Spleen (tissue), 11 donors: ENCODE data around the gene SECISBP2. TPM values are rescaled to one million over a fixed set of nuclear protein-coding genes. Genes with fewer than 3 reads are reported as not detected.

Experiments
- DNase-seq: peaks from one replicate; pipeline ENCODE4 v3.0.0-alpha.2; 2020
- H3K27ac ChIP-seq, 8 donors: fragments of 200-600 bp; sonication (generic) in 7 of 8; 1 replicate in 4 of 8; 2 replicates in 4 of 8; pipeline versions ENCODE4 v1.5.0 to v1.8.0; 2016 to 2021; ENCODE audit warnings: inconsistent platforms in 4 of 8, mild to moderate bottlenecking in 4 of 8, moderate library complexity in 1 of 8
- H3K27me3 ChIP-seq, 7 donors: fragments of 200-600 bp; sonication (generic) in 6 of 7; replicated peaks in 1 of 7; 1 replicate in 4 of 7; 2 replicates in 3 of 7; pipeline versions ENCODE4 v1.5.0 to v1.8.0; 2016 to 2021; ENCODE audit warnings: inconsistent platforms in 3 of 7, mild to moderate bottlenecking in 1 of 7
- H3K36me3 ChIP-seq, 6 donors: fragments of 200-600 bp; sonication (generic) in 5 of 6; 1 replicate in 4 of 6; 2 replicates in 2 of 6; pipeline versions ENCODE4 v1.5.0 to v1.8.0; 2016 to 2021; ENCODE audit warnings: inconsistent platforms in 2 of 6
- H3K4me1 ChIP-seq, 6 donors: fragments of 200-600 bp; sonication (generic) in 5 of 6; 1 replicate in 3 of 6; 2 replicates in 3 of 6; pipeline versions ENCODE4 v1.5.0 to v1.8.0; 2016 to 2021; ENCODE audit warnings: inconsistent platforms in 3 of 6
- H3K4me3 ChIP-seq, 8 donors: fragments of 200-600 bp; sonication (generic) in 7 of 8; 1 replicate in 4 of 8; 2 replicates in 4 of 8; pipeline versions ENCODE4 v1.5.0 to v1.8.0; 2016 to 2021; ENCODE audit warnings: inconsistent platforms in 4 of 8, mild to moderate bottlenecking in 4 of 8, moderate library complexity in 2 of 8
- H3K9me3 ChIP-seq, 8 donors: fragments of 200-600 bp; sonication (generic) in 7 of 8; 1 replicate in 4 of 8; 2 replicates in 4 of 8; pipeline versions ENCODE4 v1.5.0 to v1.8.0; 2016 to 2021; ENCODE audit warnings: inconsistent platforms in 4 of 8
- POLR2A ChIP-seq, 3 donors: fragments of 450-650 bp; IDR thresholded peaks; one replicate each; pipeline ENCODE4 v1.5.1; 2017; ENCODE audit warnings: antibody characterized with exemption in 3 of 3, mild to moderate bottlenecking in 1 of 3
- POLR2AphosphoS5 ChIP-seq, 3 donors: sonication (generic); formaldehyde crosslinking; IDR thresholded peaks; one replicate each; pipeline ENCODE4 v1.5.1; 2017; ENCODE audit warnings: antibody characterized with exemption in 3 of 3
- WGBS, 5 donors: extraction: QIAGEN DNeasy Blood & Tissue Kit in 3 of 5; methylation state at CpG; one replicate each; pipeline versions ENCODE4 v1.1.5 to v1.1.7; 2013 to 2018; 5-methylcytosine and 5-hydroxymethylcytosine counted together
- intact Hi-C: fragments of 100-400 bp; cut with DNase I; formaldehyde crosslinking; loops from one replicate; pipeline ENCODE4 v1.15.0; 2023; ENCODE audit warnings: low total_unique reads
- polyA plus RNA-seq, 3 donors: library from polyadenylated mRNA; stranded (reverse); fragments of 200-250 nt; gene quantifications; one replicate each; pipeline ENCODE4 v1.2.1, GENCODE V29; 2013
- total RNA-seq, 7 donors: library from RNA; depleted of rRNA in 3 of 7; stranded (reverse); fragments of >200 nt in 3 of 7; fragmentation: NEBNext Ultra II Directional in 4 of 7; extraction: Animal tissue kit (Norgen Biotek cat#: 25700) in 4 of 7; gene quantifications; one replicate each; pipeline versions ENCODE4 v1.1.0 to v1.2.1, GENCODE V29; 2016 to 2021
- TF ChIP-seq, protein P1 (sequence below), 11 experiments: fragments of 200-600 bp in 7 of 11; fragments of 450-650 bp in 4 of 11; sonication (generic) in 4 of 11; IDR thresholded peaks in 8 of 11; conservative IDR thresholded peaks in 3 of 11; 1 replicate in 7 of 11; 2 replicates in 4 of 11; pipeline versions ENCODE4 v1.4.0 to v1.8.0; 2016 to 2021; ENCODE audit warnings: antibody characterized with exemption in 11 of 11, inconsistent platforms in 4 of 11, mild to moderate bottlenecking in 1 of 11
- donor health status: healthy with polysubstance abuse.
- donor health status: DM: no; HTN: no; CAD: no; lungs with moderate emphysema.
- donor health status: DM: no; HTN: no; CAD: no.
- donor health status: Bipolar disorder and iron deficiency.
- donor health status: healthy.
- donor health status: DM: no; HTN: no; CAD: no.
- donor health status: DM: yes; HTN: yes; CAD: no.

Gene SECISBP2
- total and polyA plus RNA-seq, 10 donors: 20.7 to 117 (median 82.3) TPM

DNA sequence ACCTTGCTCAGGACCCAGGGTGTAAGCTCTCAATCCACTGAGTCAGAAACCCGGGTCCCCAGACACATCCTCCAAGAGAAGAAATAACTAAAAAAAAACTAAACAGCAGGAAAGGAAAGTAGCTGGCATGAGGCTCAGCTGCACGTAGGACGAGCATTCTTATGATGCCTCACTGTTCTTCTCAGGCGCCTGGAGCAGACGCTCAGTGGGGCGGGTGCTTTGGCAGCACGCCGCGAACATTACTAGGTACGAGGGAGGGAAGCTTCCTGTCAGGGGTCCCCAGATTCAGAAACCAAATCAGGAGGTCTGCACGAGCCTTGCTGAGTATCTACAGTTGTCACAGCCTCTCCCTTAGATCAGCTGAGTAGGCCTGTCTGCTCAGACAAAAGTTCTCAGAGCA, 85.8 kb downstream of the SECISBP2 start:
- H3K9me3 ChIP-seq: peaks cover 0 to 6% (median 4%) of the 10 kb centered on the region in 8 donors
- H3K36me3 ChIP-seq: peaks cover 0 to 69% (median 22%) of the 10 kb centered on the region in 6 donors
- peak in 1 of 3 donors; percentile 22 for TF ChIP-seq POLR2AphosphoS5 (IDR thresholded peaks at IDR 0.05)
- no peak for TF ChIP-seq POLR2A (IDR thresholded peaks at IDR 0.05)
- TF ChIP-seq, protein P1, sequence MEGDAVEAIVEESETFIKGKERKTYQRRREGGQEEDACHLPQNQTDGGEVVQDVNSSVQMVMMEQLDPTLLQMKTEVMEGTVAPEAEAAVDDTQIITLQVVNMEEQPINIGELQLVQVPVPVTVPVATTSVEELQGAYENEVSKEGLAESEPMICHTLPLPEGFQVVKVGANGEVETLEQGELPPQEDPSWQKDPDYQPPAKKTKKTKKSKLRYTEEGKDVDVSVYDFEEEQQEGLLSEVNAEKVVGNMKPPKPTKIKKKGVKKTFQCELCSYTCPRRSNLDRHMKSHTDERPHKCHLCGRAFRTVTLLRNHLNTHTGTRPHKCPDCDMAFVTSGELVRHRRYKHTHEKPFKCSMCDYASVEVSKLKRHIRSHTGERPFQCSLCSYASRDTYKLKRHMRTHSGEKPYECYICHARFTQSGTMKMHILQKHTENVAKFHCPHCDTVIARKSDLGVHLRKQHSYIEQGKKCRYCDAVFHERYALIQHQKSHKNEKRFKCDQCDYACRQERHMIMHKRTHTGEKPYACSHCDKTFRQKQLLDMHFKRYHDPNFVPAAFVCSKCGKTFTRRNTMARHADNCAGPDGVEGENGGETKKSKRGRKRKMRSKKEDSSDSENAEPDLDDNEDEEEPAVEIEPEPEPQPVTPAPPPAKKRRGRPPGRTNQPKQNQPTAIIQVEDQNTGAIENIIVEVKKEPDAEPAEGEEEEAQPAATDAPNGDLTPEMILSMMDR (IDR thresholded peaks at IDR 0.05 in 8 of 11, conservative IDR thresholded peaks at IDR 0.05 in 3 of 11): no peak

DNA sequence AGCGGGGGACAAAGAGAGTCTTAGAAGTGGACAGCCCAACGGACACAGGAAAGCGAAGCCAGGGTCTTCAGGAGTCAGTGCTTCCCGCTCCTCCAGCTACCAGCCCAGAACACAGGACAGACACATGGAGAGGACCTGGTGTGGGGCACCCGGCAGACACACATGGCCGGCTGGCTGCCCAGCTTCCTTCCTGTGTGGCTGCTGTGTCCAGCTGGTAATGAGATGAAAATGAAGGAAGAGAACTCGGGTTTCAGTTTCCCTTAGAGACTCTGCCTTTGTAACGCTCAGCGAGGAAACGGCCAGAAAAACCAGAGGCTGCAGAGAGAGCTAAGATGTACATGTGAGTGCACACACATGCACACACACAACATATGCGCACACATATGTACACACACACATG, 87.5 kb downstream of the SECISBP2 start:
- Histone ChIP-seq H3K4me3 (peak overlapping the region in 5 of 8 donors; percentile 4 to 53 (median 26)), H3K36me3 (peaks cover 0 to 58% (median 19%) of the 10 kb centered on the region in 6 donors), H3K9me3 (peaks cover 0 to 6% (median 4%) of the 10 kb centered on the region in 8 donors), H3K4me1 (peaks cover 41 to 97% (median 71%) of the 10 kb centered on the region in 6 donors), H3K27me3 (no peaks in the 10 kb centered on the region), H3K27ac (peak overlapping the region; percentile 3 to 84 (median 71))
- WGBS, 5 donors: 21 to 36% (median 27%) methylated on average over 10 to 11 of the region's 11 CpGs
- peak; percentile 91 for DNase-seq
- intact Hi-C loops: no loop called here
- TF ChIP-seq POLR2A (IDR thresholded peaks at IDR 0.05) (no peak), POLR2AphosphoS5 (IDR thresholded peaks at IDR 0.05) (peak; percentile 59 to 72 (median 72))
- TF ChIP-seq, protein P1 (IDR thresholded peaks at IDR 0.05 in 8 of 11, conservative IDR thresholded peaks at IDR 0.05 in 3 of 11): no peak

More for the DNA sequence above, 85.8 kb downstream of the SECISBP2 start:
- WGBS, 5 donors: 76 to 88% (median 84%) methylated on average over 10 to 11 of the region's 11 CpGs
- intact Hi-C loops: no loop called here
- H3K4me1 ChIP-seq: peaks cover 30 to 97% (median 71%) of the 10 kb centered on the region in 6 donors
- no peak overlapping the region for H3K4me3 ChIP-seq
- peak overlapping the region in 2 of 8 donors; percentile 56 to 83 for H3K27ac ChIP-seq
- H3K27me3 ChIP-seq: no peaks in the 10 kb centered on the region
- peak; percentile 67 for DNase-seq

DNA sequence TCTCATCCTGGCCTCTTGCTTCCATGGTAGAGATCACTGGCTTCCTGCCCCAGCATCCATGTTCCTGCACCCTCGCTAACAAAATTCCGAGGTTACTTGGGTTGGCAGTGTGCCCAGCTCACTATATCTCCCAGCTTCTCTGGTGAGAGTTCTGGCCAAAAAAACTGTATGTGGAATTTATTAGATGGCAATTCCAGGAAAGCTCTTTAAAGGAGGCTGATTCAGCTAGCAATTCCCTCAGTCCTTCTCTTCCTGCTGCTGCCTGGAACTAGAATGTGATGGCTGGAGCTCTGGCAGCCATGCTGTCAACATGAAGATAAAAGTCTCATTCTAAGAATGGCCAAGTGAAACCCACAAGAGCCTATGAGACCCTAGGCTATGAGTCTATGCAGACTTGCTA, 88.8 kb downstream of the SECISBP2 start:
- peaks cover 0 to 6% (median 4%) of the 10 kb centered on the region in 8 donors for H3K9me3 ChIP-seq
- peaks cover 0 to 56% (median 13%) of the 10 kb centered on the region in 6 donors for H3K36me3 ChIP-seq
- WGBS, 5 donors: 54 to 67% (median 63%) methylated on average over 2 of the region's 2 CpGs
- H3K4me1 ChIP-seq: peaks cover 34 to 97% (median 67%) of the 10 kb centered on the region in 6 donors
- H3K4me3 ChIP-seq: no peak overlapping the region
- no peak for TF ChIP-seq POLR2A (IDR thresholded peaks at IDR 0.05)
- TF ChIP-seq POLR2AphosphoS5 (IDR thresholded peaks at IDR 0.05): no peak
- TF ChIP-seq, protein P1 (IDR thresholded peaks at IDR 0.05 in 8 of 11, conservative IDR thresholded peaks at IDR 0.05 in 3 of 11): no peak
- no peaks in the 10 kb centered on the region for H3K27me3 ChIP-seq
- peak overlapping the region in 4 of 8 donors; percentile 67 to 84 (median 80) for H3K27ac ChIP-seq
- DNase-seq: no peak
- intact Hi-C loops: no loop called here

DNA sequence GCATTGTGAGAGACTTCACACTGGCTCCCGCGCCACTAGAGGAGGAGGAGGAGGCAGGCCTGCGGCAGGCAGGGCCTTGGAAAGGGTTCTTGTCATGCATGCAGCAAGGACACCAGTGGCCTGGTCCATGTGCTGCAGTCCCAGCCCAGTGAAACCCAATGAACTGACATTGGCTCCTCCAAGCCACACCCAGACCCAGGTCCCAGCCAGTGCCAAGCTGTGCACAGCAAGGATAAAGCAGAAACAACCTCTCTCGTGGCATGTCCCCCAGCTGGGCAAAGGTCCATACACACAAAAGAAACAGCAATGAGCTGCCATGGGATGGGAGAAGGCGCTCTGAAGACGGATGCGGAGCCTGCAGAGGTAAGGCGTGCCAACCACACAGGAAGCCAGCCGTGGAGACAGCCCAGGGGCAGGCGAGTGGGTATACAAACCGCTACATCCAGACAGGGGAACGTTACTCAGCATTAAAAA, 90.4 kb downstream of the SECISBP2 start:
- Histone ChIP-seq H3K27me3 (no peaks in the 10 kb centered on the region), H3K9me3 (peaks cover 0 to 6% (median 4%) of the 10 kb centered on the region in 8 donors), H3K4me3 (peak overlapping the region in 2 of 8 donors; percentile 6 to 43), H3K4me1 (peaks cover 34 to 99% (median 66%) of the 10 kb centered on the region in 6 donors), H3K36me3 (peaks cover 0 to 56% (median 3%) of the 10 kb centered on the region in 6 donors), H3K27ac (peak overlapping the region in 5 of 8 donors; percentile 5 to 84 (median 59))
- intact Hi-C loops: no loop called here
- DNase-seq: peak; percentile 92
- WGBS, 5 donors: 24 to 55% (median 32%) methylated on average over 12 of the region's 12 CpGs
- TF ChIP-seq POLR2AphosphoS5 (IDR thresholded peaks at IDR 0.05) (peak; percentile 56 to 82 (median 74)), POLR2A (IDR thresholded peaks at IDR 0.05) (no peak)
- TF ChIP-seq, protein P1 (IDR thresholded peaks at IDR 0.05 in 8 of 11, conservative IDR thresholded peaks at IDR 0.05 in 3 of 11): no peak
